ENCODE results near the gene ORC3. TPM values are rescaled to one million over a fixed set of nuclear protein-coding genes. Genes with fewer than 3 reads are reported as not detected.
"Not testable (repeated sequence)": the region's sequence is repeated elsewhere in the genome, so short reads cannot be mapped to it uniquely, and the experiment has no call there.

Gene ORC3
- total RNA-seq, 1 donor from 2014 or later: 32.9 TPM

GRCh38 chr6:87590990-87591389, 1.1 kb downstream of the ORC3 start:
- intact Hi-C loops (cut with micrococcal nuclease): loop anchor here (1.0 to 10.0 kb wide), 14 partner anchors 16 to 1764 kb away; partner anchors contain the start of genes AKIRIN2, RNGTT, SLC35A1 and SMIM8

- intact Hi-C loops (cut with micrococcal nuclease): no loop called here
These were observed 10.6 kb downstream of the ORC3 start for GRCh38 chr6:87600576-87600975.

DNA sequence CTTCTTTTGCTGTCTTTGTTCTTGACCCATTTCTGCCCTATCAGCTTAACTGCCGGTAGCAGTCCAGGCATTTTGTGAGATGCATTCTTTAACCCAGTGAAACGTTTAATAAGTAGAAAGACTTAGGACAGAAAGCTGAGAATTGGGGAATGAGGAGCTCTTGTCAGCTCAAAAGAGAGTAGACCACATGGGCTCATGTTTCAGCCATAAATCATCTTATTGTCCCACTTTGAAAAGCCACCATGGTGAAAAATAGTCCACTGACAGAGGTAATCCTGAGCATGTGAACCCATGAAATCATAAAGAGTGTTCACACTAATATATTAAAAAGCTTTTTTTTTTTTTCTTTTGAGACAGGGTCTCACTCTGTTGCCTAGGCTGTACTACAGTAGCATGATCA, 16.3 kb downstream of the ORC3 start:
- intact Hi-C loops (cut with micrococcal nuclease): no loop called here

DNA sequence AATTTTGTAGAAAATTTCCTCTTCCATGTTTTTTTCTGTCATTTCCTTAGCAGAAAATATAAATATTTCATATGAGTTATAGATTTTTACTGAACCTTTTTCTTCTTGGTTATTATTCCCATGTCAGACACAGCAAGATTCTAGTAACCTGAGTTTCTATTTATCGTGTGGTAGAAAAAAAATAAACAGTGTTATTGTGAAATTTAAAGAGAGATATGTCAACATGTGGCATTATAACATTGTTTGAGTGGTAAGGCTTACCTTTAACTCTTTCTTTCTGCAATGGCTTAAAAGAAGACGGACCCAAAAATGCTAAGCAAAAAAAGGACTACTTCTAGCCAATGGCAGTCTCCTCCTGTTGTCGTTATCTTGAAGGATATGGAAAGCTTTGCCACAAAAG, 18.9 kb downstream of the ORC3 start:
- intact Hi-C loops (cut with micrococcal nuclease): no loop called here

- intact Hi-C loops (cut with micrococcal nuclease): not testable (repeated sequence)
These were observed 23.1 kb downstream of the ORC3 start for GRCh38 chr6:87613018-87613417.

DNA sequence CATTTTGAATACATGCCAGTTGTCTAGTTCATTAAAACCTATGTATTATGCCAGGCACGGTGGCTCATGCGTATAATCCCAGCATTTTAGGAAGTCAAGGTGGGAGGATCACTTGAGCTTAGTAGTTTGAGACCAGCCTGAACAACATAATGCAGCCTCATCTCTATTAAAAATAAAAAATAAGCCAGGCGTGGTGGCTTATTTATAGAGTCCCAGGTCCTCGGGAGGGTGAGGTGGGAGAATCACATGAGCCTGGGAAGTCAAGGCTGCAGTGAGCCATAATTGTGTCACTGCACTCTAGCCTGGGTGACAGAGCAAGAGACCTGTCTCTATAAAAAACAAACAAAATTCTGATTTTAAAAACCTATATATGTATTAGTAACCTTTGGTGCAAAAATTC, 27.5 kb downstream of the ORC3 start:
- intact Hi-C loops (cut with micrococcal nuclease): no loop called here

GRCh38 chr6:87618531-87618930, 28.6 kb downstream of the ORC3 start:
- intact Hi-C loops (cut with micrococcal nuclease): no loop called here

DNA sequence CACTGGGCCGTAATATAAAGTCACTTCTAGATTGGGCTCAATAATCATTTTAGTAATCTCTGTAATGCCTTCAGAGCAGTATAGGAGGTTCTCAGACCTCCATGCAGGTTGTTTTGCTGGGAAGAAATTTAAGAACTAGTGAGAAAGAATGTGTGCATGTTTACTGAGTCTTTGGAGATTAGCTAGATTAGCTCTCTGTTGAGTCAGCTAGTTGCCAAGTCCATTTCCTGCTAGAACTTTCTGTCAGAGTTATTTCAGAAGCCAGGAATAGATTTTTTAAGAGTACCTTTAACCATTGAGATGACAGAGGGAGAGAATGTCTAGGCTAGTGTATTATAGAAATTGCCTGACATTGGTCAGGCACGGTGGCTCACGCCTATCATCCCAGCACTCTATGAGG, 33.3 kb downstream of the ORC3 start:
- intact Hi-C loops (cut with micrococcal nuclease): no loop called here

DNA sequence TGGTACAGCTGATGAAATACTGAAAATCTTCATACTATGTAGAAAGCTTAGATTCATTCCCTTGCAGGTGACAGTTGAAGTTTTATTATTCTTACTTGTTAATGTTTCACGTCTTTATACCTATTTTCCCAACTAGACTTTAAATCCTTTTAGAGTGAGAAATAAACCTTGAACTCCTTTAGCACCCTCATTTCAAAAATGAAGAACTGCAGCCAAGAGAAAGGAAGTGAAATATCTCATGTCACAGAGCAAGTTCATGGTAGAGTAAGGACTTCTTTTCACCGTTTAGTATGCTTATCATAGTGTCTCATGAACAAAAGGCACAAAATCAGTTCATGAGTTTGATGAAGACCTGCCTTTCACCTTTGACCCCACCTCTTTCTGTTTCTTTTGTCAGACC, 38.5 kb downstream of the ORC3 start:
- intact Hi-C loops (cut with micrococcal nuclease): no loop called here

- intact Hi-C loops (cut with micrococcal nuclease): no loop called here
These were observed 38.9 kb downstream of the ORC3 start for GRCh38 chr6:87628881-87629280.

DNA sequence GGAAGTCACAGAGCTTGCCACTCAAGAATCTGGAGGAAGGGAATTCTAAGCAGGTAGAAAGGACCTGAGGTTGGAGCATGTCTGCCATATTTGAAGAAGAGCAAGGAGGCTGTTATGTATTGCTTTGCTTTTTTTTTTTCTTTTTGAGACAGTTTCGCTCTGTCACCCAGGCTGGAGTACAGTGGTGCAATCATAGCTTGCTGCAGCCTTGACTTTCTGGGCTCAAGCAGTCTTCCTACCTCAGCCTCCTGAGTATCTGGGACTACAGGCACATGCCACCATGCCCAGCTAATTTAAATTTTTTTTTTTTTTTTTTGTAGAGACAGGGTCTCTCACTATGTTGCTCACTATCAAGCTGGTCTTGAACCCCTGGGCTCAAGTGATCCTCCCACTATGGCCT, 40.8 kb downstream of the ORC3 start:
- intact Hi-C loops (cut with micrococcal nuclease): no loop called here

GRCh38 chr6:87633851-87634250, 43.9 kb downstream of the ORC3 start:
- intact Hi-C loops (cut with micrococcal nuclease): no loop called here

- intact Hi-C loops (cut with micrococcal nuclease): no loop called here
These were observed 46.4 kb downstream of the ORC3 start for GRCh38 chr6:87636315-87636714.

DNA sequence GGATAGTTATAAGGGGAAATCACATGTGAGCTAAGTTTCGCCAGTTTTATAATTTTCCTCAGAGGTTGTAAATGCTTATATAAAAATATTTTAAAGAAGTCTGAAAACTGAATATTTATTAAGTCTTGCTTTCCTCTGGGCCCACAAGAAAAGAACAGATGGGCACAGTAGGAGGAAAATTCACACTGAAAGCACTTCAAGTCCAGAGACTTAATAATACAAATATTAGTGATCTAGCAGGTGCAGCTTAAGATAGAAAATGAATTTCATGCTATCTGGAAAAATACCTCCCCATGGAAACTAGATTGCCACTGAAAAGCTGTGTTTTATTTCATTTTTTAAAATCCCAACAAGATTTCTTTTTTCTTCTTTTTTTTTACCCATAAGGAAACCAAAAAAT, 47.2 kb downstream of the ORC3 start:
- intact Hi-C loops (cut with micrococcal nuclease): no loop called here

DNA sequence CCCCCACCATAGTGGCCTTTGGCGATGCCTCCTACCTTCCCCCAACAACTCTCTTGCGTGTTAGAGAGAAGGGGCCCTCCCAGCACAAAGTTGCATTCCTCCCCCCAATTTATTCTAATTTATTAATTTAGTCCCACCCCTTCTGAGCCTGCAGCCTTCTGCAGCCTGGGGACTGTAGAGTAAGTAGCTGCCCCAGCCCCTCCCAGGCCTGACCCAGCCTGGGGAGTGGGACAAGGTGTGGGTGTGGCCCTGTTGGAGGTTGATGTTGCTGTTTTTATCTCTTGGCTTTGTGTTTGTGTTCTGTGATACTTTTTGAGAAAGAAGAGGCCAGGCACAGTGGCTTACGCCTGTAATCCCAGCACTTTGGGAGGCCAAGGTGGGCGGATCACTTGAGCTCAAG, 49.4 kb downstream of the ORC3 start:
- intact Hi-C loops (cut with micrococcal nuclease): no loop called here

- intact Hi-C loops (cut with micrococcal nuclease): no loop called here
These were observed 51.2 kb downstream of the ORC3 start for GRCh38 chr6:87641065-87641692.

GRCh38 chr6:87645080-87645479, 55.1 kb downstream of the ORC3 start:
- intact Hi-C loops (cut with micrococcal nuclease): loop anchor here (1.0 kb wide), 4 partner anchors 8 to 55 kb away; partner anchors contain the start of gene ORC3

- intact Hi-C loops (cut with micrococcal nuclease): loop anchor here (1.0 to 2.0 kb wide), 3 partner anchors 8 to 181 kb away; partner anchors contain the start of genes ORC3 and SLC35A1
These were observed 63.4 kb downstream of the ORC3 start for GRCh38 chr6:87653074-87653962.

DNA sequence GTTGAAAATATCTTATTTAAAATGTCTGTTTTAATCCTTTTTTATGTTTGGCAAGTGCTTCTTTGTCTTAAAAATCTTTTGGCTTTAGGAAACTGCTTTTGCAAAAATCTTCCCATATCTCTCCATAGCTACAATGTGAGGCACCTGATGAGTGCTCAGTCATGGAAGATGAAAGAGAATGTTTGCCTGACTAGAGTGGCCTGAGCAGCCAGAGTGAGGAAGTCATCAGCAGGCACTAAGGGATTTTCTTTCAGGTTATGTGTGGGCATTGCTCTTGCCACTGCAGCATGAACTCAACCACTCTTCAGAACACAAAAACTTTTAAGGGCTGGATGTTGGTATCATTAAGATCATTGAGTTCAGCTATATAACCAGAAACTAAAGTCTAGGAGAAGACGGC, 64.2 kb downstream of the ORC3 start:
- intact Hi-C loops (cut with micrococcal nuclease): no loop called here

- intact Hi-C loops (cut with micrococcal nuclease): no loop called here
These were observed 65.0 kb downstream of the ORC3 start for GRCh38 chr6:87654875-87655454.

GRCh38 chr6:87655824-87656223, 65.9 kb downstream of the ORC3 start:
- intact Hi-C loops (cut with micrococcal nuclease): loop anchor here (2.0 kb wide), 1 partner anchor 47 kb away; the partner anchor contains the start of gene AKIRIN2

GRCh38 chr6:87656857-87657256, 66.9 kb downstream of the ORC3 start:
- intact Hi-C loops (cut with micrococcal nuclease): loop anchor here (1.0 to 2.0 kb wide), 2 partner anchors 12 to 46 kb away; partner anchors contain the start of gene AKIRIN2

All from T-helper 1 cell treated with Interleukin-12 subunit alpha and Interleukin-12 subunit beta and Interleukin-4 antibody, amounts not matched to agents 30 ng/mL and 1 ng/mL, for 36 hours (primary cell).